Suppressor macrophage treated with lipopolysaccharide for 4 hours (primary cell): Measurements from ENCODE around the gene OR4M2.
"Not testable (repeated sequence)": the region's sequence is repeated elsewhere in the genome, so short reads cannot be mapped to it uniquely, and the experiment has no call there.

Source experiments
- DNase-seq: peaks from one replicate; pipeline ENCODE4 v3.0.0-alpha.2; 2020

OR4M2 gene

GRCh38 chr15:22080227-22080626 lies at the start of gene OR4M2:
Gene OR4M2, plus strand, starts transcription at chr15:22080527. Its CDS starts 98 bp downstream, at chr15:22080625.
- DNase-seq: not testable (repeated sequence)

GRCh38 chr15:22069267-22069666 lies 11.1 kb upstream of the OR4M2 start:
- not testable (repeated sequence) for DNase-seq

GRCh38 chr15:22081386-22081785 lies 1.1 kb downstream of the OR4M2 start:
- DNase-seq: not testable (repeated sequence)

DNA sequence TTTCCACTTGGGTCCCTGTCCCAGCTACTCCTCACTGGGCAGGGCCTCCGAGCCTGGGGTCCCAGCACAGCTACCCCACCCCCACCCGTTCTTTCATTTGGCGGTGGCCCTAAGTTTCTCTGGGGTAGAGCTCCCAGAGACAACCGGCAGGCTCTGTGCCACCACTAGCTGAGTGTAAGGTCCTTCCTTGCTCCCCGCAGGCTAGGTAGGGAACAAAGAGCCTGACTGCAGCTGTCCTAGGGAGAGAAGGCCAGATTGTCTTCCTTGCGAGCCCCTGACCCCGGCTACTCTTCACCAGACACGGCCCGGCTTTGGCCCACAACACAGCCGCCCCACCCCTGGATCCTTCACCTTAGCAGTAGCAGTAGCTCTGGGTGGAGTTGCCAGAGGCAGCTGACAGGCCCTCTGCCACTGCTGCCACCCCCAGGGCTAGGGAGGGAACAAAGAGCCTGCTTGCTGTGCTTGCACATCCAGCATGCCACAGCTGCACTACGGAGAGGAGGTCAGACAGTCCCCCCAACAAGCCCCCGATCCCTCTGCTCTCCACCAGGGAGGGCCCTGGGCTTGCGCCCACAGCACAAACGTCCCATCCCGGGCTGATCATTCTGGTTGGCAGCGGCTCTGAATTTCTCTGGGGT lies 18.4 kb downstream of the OR4M2 start:
- not testable (repeated sequence) for DNase-seq

DNA sequence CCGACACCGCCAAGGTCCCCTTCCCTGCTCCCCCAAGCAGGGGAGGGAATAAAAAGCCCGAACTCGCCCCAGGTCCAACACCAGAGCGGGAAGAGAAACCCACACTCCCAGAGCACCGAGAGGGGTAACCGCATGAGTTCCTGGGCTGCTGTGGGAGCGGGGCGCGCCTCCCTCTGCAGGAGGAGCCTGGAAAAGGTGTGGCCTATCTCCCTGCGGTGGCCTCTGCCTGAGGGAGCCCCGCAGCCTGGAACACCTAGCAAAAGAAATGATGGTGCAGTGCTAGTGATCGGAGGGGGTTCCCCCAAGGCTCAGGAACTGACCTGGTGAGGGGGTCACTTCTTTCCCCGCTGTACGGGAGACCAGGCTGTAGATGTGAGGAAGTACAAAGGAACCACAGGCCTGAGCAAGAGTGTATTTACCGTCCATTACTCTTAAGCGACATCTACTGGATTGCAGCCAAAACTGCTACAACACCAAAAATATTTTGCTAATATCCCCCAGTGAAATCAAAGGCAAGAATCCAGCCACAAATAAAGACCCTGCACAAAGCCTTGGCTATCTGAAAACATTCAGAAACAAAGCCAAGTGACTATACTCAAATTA lies 19.1 kb downstream of the OR4M2 start:
- not testable (repeated sequence) for DNase-seq

GRCh38 chr15:22122033-22122432 lies 41.7 kb downstream of the OR4M2 start:
- not testable (repeated sequence) for DNase-seq
